ES-I3 (cell line): ENCODE results near the gene CCDC80.
"Not testable (repeated sequence)": the region's sequence is repeated elsewhere in the genome, so short reads cannot be mapped to it uniquely, and the experiment has no call there.

Source experiments
- H3K36me3 ChIP-seq: 2 replicates; pipeline ENCODE4 v1.6.1; 2013; ENCODE audit warnings: mild to moderate bottlenecking, low read length, control low read depth, moderate library complexity; ENCODE audit not compliant: insufficient read depth
- H3K4me1 ChIP-seq: 2 replicates; pipeline ENCODE4 v1.6.1; 2013; ENCODE audit warnings: mild to moderate bottlenecking, control low read depth, low read length; ENCODE audit not compliant: insufficient read depth
- H3K9ac ChIP-seq: 2 replicates; pipeline ENCODE4 v1.6.1; 2013; ENCODE audit warnings: low read depth, mild to moderate bottlenecking, low read length, moderate library complexity
- H3K9me3 ChIP-seq: 2 replicates; pipeline ENCODE4 v1.6.1; 2013; ENCODE audit warnings: mild to moderate bottlenecking, low read length, moderate library complexity; ENCODE audit not compliant: control insufficient read depth, insufficient read depth

The CCDC80 gene

GRCh38 chr3:112568642-112569041, 72.3 kb downstream of the CCDC80 start:
- Histone ChIP-seq H3K9me3 (peaks cover 2% of the 10 kb centered on the region; the same call in 1 of the 2 replicates), H3K4me1 (peaks cover 16% of the 10 kb centered on the region), H3K9ac (no peak overlapping the region), H3K36me3 (peaks cover 3% of the 10 kb centered on the region; the same call in 1 of the 2 replicates)

GRCh38 chr3:112564940-112565305, 76.0 kb downstream of the CCDC80 start:
- Histone ChIP-seq H3K4me1 (peaks cover 22% of the 10 kb centered on the region), H3K9ac (peak overlapping the region; percentile 24), H3K36me3 (no peaks in the 10 kb centered on the region)

GRCh38 chr3:112564247-112564939, 76.5 kb downstream of the CCDC80 start:
- Histone ChIP-seq H3K4me1 (peaks cover 25% of the 10 kb centered on the region), H3K9ac (peak overlapping the region; percentile 44)
- H3K36me3 ChIP-seq, H3K9me3 ChIP-seq: not testable (repeated sequence)

More at GRCh38 chr3:112564940-112565305, 76.0 kb downstream of the CCDC80 start:
- H3K9me3 ChIP-seq: no peaks in the 10 kb centered on the region

- H3K4me1 ChIP-seq: peaks cover 25% of the 10 kb centered on the region
- H3K36me3 ChIP-seq: no peaks in the 10 kb centered on the region; the same call in 1 of the 2 replicates
- peak within 1 kb of the TSS; percentile 84 for H3K9ac ChIP-seq
- no peaks in the 10 kb centered on the region for H3K9me3 ChIP-seq
Measured at GRCh38 chr3:112561734-112562529, 79.0 kb downstream of the CCDC80 start, which contains the start of the genes ATG3 and SLC35A5. Gene ATG3 (minus strand): TSS chr3:112561962. CDS start chr3:112561528, 434 bp downstream. Gene SLC35A5 (plus strand): TSS chr3:112562045. CDS start chr3:112563404, 1,359 bp downstream.

- Histone ChIP-seq H3K4me1 (peaks cover 25% of the 10 kb centered on the region), H3K9ac (peak overlapping the region; percentile 84), H3K9me3 (no peaks in the 10 kb centered on the region), H3K36me3 (no peaks in the 10 kb centered on the region; the same call in 1 of the 2 replicates)
Measured at GRCh38 chr3:112561484-112561733, 79.5 kb downstream of the CCDC80 start.

- no peaks in the 10 kb centered on the region; the same call in 1 of the 2 replicates for H3K36me3 ChIP-seq
Measured at GRCh38 chr3:112560721-112561483, 80.0 kb downstream of the CCDC80 start.

GRCh38 chr3:112560307-112560706, 80.6 kb downstream of the CCDC80 start:
- Histone ChIP-seq H3K36me3 (no peaks in the 10 kb centered on the region; the same call in 1 of the 2 replicates), H3K9me3 (no peaks in the 10 kb centered on the region), H3K9ac (peak overlapping the region; percentile 84; the same call in 1 of the 2 replicates), H3K4me1 (peaks cover 17% of the 10 kb centered on the region)

More at GRCh38 chr3:112560721-112561483, 80.0 kb downstream of the CCDC80 start:
- peak overlapping the region; percentile 84 for H3K9ac ChIP-seq
- peaks cover 22% of the 10 kb centered on the region for H3K4me1 ChIP-seq
- H3K9me3 ChIP-seq: no peaks in the 10 kb centered on the region

- Histone ChIP-seq H3K9ac (no peak overlapping the region), H3K4me1 (0 out of 2 replicates have a peak, but pooled peaks cover 3% of the 10 kb centered on the region), H3K36me3 (no peaks in the 10 kb centered on the region; the same call in 1 of the 2 replicates)
Measured at GRCh38 chr3:112557976-112558375, 83.0 kb downstream of the CCDC80 start.

GRCh38 chr3:112555535-112556170, 85.3 kb downstream of the CCDC80 start:
- Histone ChIP-seq H3K9me3 (peaks cover 2% of the 10 kb centered on the region; the same call in 1 of the 2 replicates), H3K9ac (no peak overlapping the region), H3K4me1 (0 out of 2 replicates have a peak, but pooled peaks cover 3% of the 10 kb centered on the region), H3K36me3 (no peaks in the 10 kb centered on the region; the same call in 1 of the 2 replicates)

More at GRCh38 chr3:112557976-112558375, 83.0 kb downstream of the CCDC80 start:
- peaks cover under 1% of the 10 kb centered on the region; the same call in 1 of the 2 replicates for H3K9me3 ChIP-seq

GRCh38 chr3:112550859-112551258, 90.1 kb downstream of the CCDC80 start:
- H3K9me3 ChIP-seq: peaks cover 2% of the 10 kb centered on the region; the same call in 1 of the 2 replicates
- H3K36me3 ChIP-seq: no peaks in the 10 kb centered on the region; the same call in 1 of the 2 replicates
- H3K4me1 ChIP-seq: no peaks in the 10 kb centered on the region
- no peak overlapping the region for H3K9ac ChIP-seq
